Measurements from ENCODE around the gene COPB2.
A peak's percentile ranks its signal among the peaks of the same experiment; 100 is the strongest.

Gene COPB2

GRCh38 chr3:139312416-139312815, 77.0 kb downstream of the COPB2 start:
- Histone ChIP-seq H3K36me3 (no peaks in the 10 kb centered on the region), H3K9ac (no peak overlapping the region), H3K27ac (no peak overlapping the region), H3K9me3 (replicated peaks in 1 of 11) (no peaks in the 10 kb centered on the region), H3K4me2 (no peak overlapping the region), H3K4me3 (no peak overlapping the region), H3K4me1 (peaks cover 0 to 8% (median 0%) of the 10 kb centered on the region in 10 experiments; a peak in 4 of 20 replicates), H4K20me1 (no peaks in the 10 kb centered on the region), H3K27me3 (no peaks in the 10 kb centered on the region)
- no peak for TF ChIP-seq Cebpa-rat (IDR thresholded peaks at IDR 0.05)

DNA sequence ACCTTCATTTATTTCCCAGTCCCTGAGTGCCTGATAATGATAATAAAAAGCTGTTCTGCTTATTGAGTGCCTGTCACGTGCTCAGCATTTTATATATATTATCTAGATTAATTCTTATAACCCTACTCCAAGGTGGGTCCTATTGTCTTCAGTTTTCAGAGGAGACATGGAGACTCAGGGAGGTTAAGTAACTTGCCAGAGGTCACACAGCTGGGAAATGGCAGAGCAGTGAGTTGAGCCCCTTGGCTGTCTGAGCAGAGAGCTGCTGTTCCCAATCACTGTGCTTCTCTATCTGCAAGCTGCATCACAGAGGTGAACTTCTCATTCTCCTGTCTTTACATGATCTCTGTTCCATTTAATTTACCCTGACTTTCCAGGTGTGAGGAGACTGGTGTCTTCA, 77.9 kb downstream of the COPB2 start:
- Histone ChIP-seq H3K27ac (no peak overlapping the region), H3K9ac (no peak overlapping the region)
- no peak for TF ChIP-seq Cebpa-rat (IDR thresholded peaks at IDR 0.05)

GRCh38 chr3:139310474-139310933, 78.9 kb downstream of the COPB2 start:
- Histone ChIP-seq H3K27me3 (no peaks in the 10 kb centered on the region), H3K27ac (no peak overlapping the region), H3K36me3 (no peaks in the 10 kb centered on the region), H3K9me3 (replicated peaks in 1 of 11) (no peaks in the 10 kb centered on the region), H3K4me1 (peaks cover 0 to 12% (median 8%) of the 10 kb centered on the region in 10 experiments; a peak in 9 of 20 replicates), H3K4me3 (no peak overlapping the region), H3K9ac (no peak overlapping the region), H3K4me2 (no peak overlapping the region), H4K20me1 (no peaks in the 10 kb centered on the region)
- TF ChIP-seq Cebpa-rat (IDR thresholded peaks at IDR 0.05), result no peak

More for the DNA sequence above, 77.9 kb downstream of the COPB2 start:
- no peaks in the 10 kb centered on the region for H3K27me3 ChIP-seq
- H3K4me2 ChIP-seq, result no peak overlapping the region
- H3K9me3 ChIP-seq (replicated peaks in 1 of 11), result no peaks in the 10 kb centered on the region
- no peaks in the 10 kb centered on the region for H4K20me1 ChIP-seq
- H3K4me3 ChIP-seq, result no peak overlapping the region
- H3K4me1 ChIP-seq, result peaks cover 0 to 8% (median under 1%) of the 10 kb centered on the region in 10 experiments; a peak in 8 of 20 replicates
- no peaks in the 10 kb centered on the region for H3K36me3 ChIP-seq

- H3K27ac ChIP-seq, result no peak overlapping the region
- H3K4me1 ChIP-seq, result peaks cover 0 to 16% (median 8%) of the 10 kb centered on the region in 10 experiments; a peak in 9 of 20 replicates
- H3K9me3 ChIP-seq (replicated peaks in 1 of 11), result no peaks in the 10 kb centered on the region
- no peak overlapping the region for H3K9ac ChIP-seq
- no peaks in the 10 kb centered on the region for H3K27me3 ChIP-seq
- no peak overlapping the region for H3K4me2 ChIP-seq
- H3K4me3 ChIP-seq, result no peak overlapping the region
- H4K20me1 ChIP-seq, result no peaks in the 10 kb centered on the region
- TF ChIP-seq Cebpa-rat (IDR thresholded peaks at IDR 0.05), result no peak
- no peaks in the 10 kb centered on the region for H3K36me3 ChIP-seq
Observed at GRCh38 chr3:139309880-139310279, 79.6 kb downstream of the COPB2 start.

DNA sequence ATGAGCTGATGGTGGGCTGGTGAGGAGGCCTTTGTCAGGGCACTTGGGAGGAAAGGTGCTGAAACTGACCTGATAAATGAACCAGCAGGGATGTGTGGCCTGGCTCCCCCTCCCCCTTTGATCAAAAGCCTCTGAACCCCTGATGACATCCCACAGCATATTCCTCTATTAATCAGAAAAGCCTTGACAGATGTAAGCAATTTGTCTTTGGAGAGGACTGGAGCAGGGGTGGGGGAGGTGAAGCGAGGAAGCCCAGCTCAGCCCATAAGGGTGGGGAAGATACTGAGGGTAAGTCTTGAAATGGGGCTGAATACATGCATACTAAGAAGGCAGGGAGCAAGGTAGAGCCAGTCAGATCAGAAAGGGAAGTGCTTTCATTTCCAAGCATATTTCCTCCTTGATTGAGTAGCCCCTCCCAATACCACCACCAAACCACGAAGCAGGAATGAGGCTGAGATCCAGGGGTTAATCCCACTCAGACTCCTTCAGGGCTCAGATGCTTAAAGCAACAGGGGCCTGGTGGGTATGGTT, 80.3 kb downstream of the COPB2 start:
- H4K20me1 ChIP-seq, result no peaks in the 10 kb centered on the region
- H3K36me3 ChIP-seq, result no peaks in the 10 kb centered on the region
- no peak overlapping the region for H3K27ac ChIP-seq
- peak overlapping the region in 2 of 11 experiments; percentile 15 to 18; a peak in 1 of 22 replicates for H3K4me2 ChIP-seq
- no peak overlapping the region for H3K4me3 ChIP-seq
- H3K4me1 ChIP-seq, result peaks cover 0 to 16% (median 13%) of the 10 kb centered on the region in 10 experiments; a peak in 12 of 20 replicates
- no peak overlapping the region for H3K9ac ChIP-seq
- H3K9me3 ChIP-seq (replicated peaks in 1 of 11), result no peaks in the 10 kb centered on the region
- TF ChIP-seq Cebpa-rat (IDR thresholded peaks at IDR 0.05), result no peak
- no peaks in the 10 kb centered on the region for H3K27me3 ChIP-seq

- no peaks in the 10 kb centered on the region for H3K9me3 ChIP-seq (replicated peaks in 1 of 11)
- H3K27me3 ChIP-seq, result no peaks in the 10 kb centered on the region
- H3K4me1 ChIP-seq, result peaks cover 0 to 19% (median 14%) of the 10 kb centered on the region in 10 experiments; a peak in 12 of 20 replicates
- H3K4me2 ChIP-seq, result peak overlapping the region in 2 of 11 experiments; percentile 15 to 18; a peak in 1 of 22 replicates
- no peaks in the 10 kb centered on the region for H4K20me1 ChIP-seq
- no peak overlapping the region for H3K27ac ChIP-seq
- TF ChIP-seq Cebpa-rat (IDR thresholded peaks at IDR 0.05), result no peak
- no peak overlapping the region for H3K9ac ChIP-seq
- H3K4me3 ChIP-seq, result no peak overlapping the region
- no peaks in the 10 kb centered on the region for H3K36me3 ChIP-seq
Observed at GRCh38 chr3:139308560-139308959, 80.9 kb downstream of the COPB2 start.

DNA sequence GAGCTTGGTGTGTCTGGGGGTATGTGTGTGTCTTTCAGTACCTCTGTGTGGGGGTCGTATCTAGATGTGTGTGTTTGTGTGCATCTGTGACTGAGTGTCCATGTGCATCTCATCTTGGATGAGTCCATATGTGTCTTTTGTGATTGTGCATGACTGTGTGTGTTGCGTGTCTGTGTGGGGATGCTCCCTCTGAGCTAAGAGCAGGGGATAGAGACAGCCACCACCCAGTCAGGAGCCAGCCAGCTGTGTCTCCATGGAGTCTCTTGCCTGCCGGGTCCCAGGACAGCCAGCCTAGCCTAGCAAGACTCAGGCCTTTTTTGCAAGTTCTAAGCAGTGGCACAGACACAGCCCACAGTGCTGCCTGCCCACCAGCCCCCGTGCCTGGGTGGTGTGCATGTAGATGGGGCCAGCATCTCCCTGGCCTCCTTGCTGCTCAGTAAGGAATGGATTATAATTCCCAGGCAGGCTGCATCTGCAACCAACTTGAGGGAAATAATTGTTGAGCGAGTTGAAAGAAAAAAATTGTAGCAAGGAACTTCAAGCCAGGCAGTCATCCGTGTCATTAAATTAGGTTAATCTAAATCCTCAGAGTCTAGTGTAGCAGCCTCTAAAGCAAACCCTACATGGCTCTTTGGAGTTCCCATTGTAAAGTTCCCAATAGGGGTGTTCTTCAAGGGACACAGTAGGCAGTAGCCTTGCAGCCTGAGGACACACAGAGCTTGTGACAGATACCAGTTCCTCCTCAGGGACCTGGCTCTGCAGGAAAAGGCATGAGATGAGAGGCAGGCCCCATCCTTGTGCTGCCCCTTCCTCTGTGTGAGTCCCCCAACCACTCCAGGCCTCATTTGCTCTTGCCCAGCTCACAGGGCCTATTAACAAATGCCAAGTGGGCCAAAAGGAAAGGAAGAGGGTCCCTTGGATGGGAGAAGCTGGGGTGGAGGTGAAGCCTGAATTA, 81.6 kb downstream of the COPB2 start:
- Histone ChIP-seq H3K4me3 (no peak overlapping the region), H3K36me3 (no peaks in the 10 kb centered on the region), H3K9me3 (replicated peaks in 1 of 11) (no peaks in the 10 kb centered on the region), H3K27ac (no peak overlapping the region), H3K4me1 (peaks cover 0 to 21% (median 17%) of the 10 kb centered on the region in 10 experiments; a peak in 16 of 20 replicates), H3K9ac (no peak overlapping the region), H4K20me1 (no peaks in the 10 kb centered on the region), H3K4me2 (no peak overlapping the region), H3K27me3 (no peaks in the 10 kb centered on the region)
- no peak for TF ChIP-seq Cebpa-rat (IDR thresholded peaks at IDR 0.05)
